Stimulated activated CD4-positive, alpha-beta T cell treated with anti-CD3 and anti-CD28 coated beads, Interleukin-1b, Interleukin-23, amount 100 ng/mL, for 4 hours (primary cell): Measurements from ENCODE around the gene KCNC3.

Experiments used
- DNase-seq, 2 donors: peaks; one replicate each; pipeline ENCODE4 v3.0.0-alpha.2; 2020; ENCODE audit warnings: low read depth in 2 of 2

KCNC3 gene

GRCh38 chr19:50311723-50312635 lies 17.2 kb downstream of the KCNC3 start:
- DNase-seq: no peak

GRCh38 chr19:50310759-50311465 lies 18.3 kb downstream of the KCNC3 start:
- DNase-seq: no peak

- no peak for DNase-seq
Observed at GRCh38 chr19:50309396-50310125, 19.6 kb downstream of the KCNC3 start.

GRCh38 chr19:50308991-50309390 lies 20.2 kb downstream of the KCNC3 start:
- DNase-seq: no peak

GRCh38 chr19:50303558-50303957 lies 25.6 kb downstream of the KCNC3 start:
- no peak for DNase-seq

- DNase-seq: no peak
Observed at GRCh38 chr19:50301607-50301971, 27.6 kb downstream of the KCNC3 start.

- DNase-seq: no peak
Observed at GRCh38 chr19:50300814-50301606, 28.2 kb downstream of the KCNC3 start.

GRCh38 chr19:50300051-50300450 lies 29.1 kb downstream of the KCNC3 start:
- DNase-seq: no peak

GRCh38 chr19:50293263-50294004 lies 35.7 kb downstream of the KCNC3 start:
- DNase-seq: no peak

GRCh38 chr19:50292216-50292827 lies 36.9 kb downstream of the KCNC3 start:
- DNase-seq: no peak

GRCh38 chr19:50290775-50291174 lies 38.4 kb downstream of the KCNC3 start:
- DNase-seq: no peak

- DNase-seq: no peak
Observed at GRCh38 chr19:50290011-50290410, 39.2 kb downstream of the KCNC3 start.

GRCh38 chr19:50288954-50289353 lies 40.2 kb downstream of the KCNC3 start:
- no peak for DNase-seq

- no peak for DNase-seq
Observed at GRCh38 chr19:50287331-50287730, 41.8 kb downstream of the KCNC3 start.

GRCh38 chr19:50286443-50286842 lies 42.7 kb downstream of the KCNC3 start:
- DNase-seq: no peak

- no peak for DNase-seq
Observed at GRCh38 chr19:50285833-50286232, 43.3 kb downstream of the KCNC3 start.

- DNase-seq: no peak
Observed at GRCh38 chr19:50281491-50281890, 47.7 kb downstream of the KCNC3 start.

GRCh38 chr19:50280983-50281382 lies 48.2 kb downstream of the KCNC3 start:
- no peak for DNase-seq

GRCh38 chr19:50280074-50280473 lies 49.1 kb downstream of the KCNC3 start:
- no peak for DNase-seq

- DNase-seq: no peak
Observed at GRCh38 chr19:50277966-50278580, 51.1 kb downstream of the KCNC3 start.
